GOT3 (cell line): ENCODE results near the gene TM9SF2.

ENCODE experiments used
- DNase-seq: peaks from one replicate; lab custom pipeline; 2025; ENCODE audit warnings: mixed read lengths; lab: John Stamatoyannopoulos, UW

TM9SF2 gene

GRCh38 chr13:99577934-99578917 is 77.0 kb downstream of the TM9SF2 start:
- DNase-seq = no peak

DNA sequence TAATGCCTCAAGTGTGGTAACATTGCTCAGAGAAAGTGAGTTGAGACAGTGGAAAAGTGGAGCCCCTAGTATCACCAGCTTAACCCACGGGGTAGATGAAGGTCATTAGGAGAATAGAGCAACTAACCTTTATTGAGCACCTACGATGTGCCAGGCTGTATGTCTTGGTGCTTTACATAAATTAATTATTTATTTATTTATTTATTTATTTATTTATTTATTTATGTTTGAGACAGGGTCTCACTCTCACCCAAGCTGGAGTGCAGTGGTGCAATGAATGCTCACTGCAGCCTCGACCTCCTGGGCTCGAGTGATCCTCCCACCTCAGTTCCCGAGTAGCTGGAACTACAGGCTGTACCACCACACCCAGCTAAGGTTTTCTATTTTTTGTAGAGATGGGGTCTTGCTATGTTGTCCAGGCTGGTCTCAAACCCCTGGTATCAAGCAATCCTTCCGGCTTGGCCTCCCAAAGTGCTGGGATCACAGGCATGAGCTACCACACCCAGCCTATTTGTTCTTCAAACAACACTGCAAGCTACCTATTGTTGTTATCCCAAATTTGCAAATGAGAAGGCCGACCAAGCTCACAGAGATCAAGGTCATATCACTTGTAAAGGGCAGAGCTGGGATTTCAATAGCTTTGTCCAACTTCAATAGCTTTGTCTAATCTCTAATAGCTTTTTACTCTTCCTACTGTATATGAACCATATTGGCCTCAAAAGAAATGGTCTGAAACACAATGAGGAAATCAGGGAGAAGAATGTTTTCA is 79.4 kb downstream of the TM9SF2 start:
- DNase-seq = no peak

DNA sequence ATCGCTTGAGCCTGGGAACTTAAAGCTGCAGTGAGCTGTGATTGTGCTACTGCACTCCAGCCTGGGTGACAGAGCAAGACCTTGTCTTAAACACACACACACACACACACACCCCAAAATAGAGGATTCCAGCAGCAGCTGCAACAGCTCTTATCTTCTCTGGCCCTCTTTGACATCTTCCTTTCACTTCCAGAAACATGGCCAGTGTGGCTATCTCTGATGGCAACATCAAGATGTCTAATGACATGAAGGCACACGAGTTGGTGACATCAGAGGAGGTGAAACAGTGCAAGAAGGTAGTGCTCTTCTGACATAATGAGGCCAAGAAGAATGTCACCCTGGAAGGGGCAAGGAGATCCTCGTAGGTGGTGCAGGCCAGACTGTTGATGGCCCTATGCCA is 81.2 kb downstream of the TM9SF2 start:
- DNase-seq = no peak

- DNase-seq = no peak
Measured at GRCh38 chr13:99585609-99586008, 84.3 kb downstream of the TM9SF2 start.

DNA sequence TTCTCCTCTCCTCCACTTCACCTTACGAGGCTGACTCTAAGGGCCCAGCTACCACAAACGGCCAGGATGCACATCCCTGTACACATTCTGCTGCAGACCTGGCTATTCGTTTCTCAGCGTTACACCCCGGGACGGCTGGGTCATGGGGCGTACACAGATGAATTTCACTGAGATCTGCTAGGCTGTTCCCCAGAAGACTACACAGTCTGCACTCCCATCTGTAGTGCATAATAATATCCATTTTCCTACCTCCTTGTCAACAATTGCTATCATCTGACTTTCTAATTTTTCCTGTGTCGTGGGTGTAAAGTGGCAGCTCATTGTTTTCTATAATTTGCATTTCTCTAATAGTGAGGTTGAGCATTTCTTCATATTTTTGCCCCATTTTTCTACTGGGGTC is 85.7 kb downstream of the TM9SF2 start:
- DNase-seq = no peak

- no peak for DNase-seq
Measured at GRCh38 chr13:99587893-99588606, 86.8 kb downstream of the TM9SF2 start.

DNA sequence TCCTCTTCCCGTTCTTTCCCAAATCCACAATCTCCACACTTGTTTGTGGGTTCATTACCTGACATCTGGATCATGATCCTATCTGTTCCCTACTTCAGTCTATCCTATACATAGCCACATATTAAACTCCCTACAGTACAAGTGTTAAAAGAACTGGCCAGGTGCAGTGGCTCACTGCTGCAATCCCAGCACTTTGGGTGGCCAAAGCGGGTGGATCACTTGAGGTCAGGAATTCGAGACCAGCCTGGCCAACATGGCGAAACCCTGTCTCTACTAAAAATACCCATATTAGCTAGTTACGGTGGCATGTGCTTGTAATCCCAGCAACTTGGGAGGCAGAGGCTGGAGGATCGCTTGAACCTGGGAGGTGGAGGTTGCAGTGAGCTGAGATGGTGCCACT is 88.3 kb downstream of the TM9SF2 start:
- no peak for DNase-seq

GRCh38 chr13:99590519-99591011 is 89.3 kb downstream of the TM9SF2 start:
- no peak for DNase-seq

GRCh38 chr13:99596180-99596579 is 94.9 kb downstream of the TM9SF2 start:
- no peak for DNase-seq

DNA sequence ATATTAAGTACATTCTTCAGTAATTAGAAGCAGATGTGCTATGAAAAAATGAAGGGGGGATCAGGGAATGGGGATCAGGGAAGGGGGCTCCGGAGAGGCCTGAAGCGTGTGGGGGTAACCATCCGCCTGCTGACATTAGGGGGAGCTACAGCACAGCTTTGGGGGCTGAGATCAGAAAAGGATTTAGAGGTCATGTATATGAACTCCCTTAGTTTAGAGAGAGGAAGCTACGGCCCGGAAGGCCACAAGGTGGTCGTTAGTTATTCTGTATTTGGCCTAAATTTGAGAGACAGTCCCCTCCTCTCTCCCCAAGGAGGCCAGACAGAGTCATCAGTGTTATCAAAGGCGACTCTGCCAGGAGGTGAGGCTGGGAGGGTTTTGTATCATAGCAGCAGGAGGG is 99.0 kb downstream of the TM9SF2 start:
- DNase-seq = no peak

- DNase-seq = no peak
Measured at GRCh38 chr13:99601535-99601934, 100.3 kb downstream of the TM9SF2 start.

- no peak for DNase-seq
Measured at GRCh38 chr13:99604636-99605035, 103.4 kb downstream of the TM9SF2 start.

- DNase-seq = no peak
Measured at GRCh38 chr13:99605420-99606323, 104.4 kb downstream of the TM9SF2 start.

DNA sequence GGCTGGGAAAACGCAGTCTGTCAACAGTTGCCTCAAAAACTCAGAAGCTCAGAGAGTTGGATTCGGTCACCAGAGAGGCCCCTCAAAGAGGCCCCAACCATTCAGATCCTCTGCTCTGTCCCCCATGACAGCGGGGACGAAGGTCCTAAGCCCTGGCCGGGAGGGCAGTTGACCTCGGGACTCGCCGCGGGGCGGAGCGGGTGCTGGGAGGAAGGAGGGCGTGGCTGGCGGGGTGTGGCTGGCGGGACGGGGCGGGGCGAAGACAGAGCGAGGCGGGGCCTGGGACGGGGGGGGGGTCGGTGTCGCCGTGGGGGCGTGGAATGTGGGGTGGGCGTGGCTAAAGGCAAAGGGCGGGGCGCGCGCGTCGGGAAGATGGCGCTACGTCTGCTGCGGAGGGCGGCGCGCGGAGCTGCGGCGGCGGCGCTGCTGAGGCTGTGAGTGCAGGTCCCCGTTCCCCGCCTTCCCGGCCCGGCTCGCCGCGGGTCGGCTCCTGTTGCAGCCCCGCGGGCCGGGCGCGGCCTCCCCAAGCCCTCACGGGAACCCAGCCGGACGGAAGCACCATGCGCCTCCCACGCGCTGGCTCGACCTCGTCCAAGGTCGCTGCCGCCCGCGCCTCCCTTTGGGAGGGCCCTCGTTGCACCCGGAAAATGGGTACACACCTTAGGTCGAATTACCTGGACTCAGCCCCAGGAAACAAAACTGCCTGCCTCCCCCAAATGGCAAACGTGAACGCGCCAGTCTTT is 105.2 kb downstream of the TM9SF2 start, which contains the start of gene CLYBL:
TSS of gene CLYBL (plus strand) at position 367 of the 743 bp plus-strand sequence.
- peak; percentile 62 for DNase-seq

- DNase-seq = no peak
Measured at GRCh38 chr13:99608345-99608744, 107.1 kb downstream of the TM9SF2 start.

DNA sequence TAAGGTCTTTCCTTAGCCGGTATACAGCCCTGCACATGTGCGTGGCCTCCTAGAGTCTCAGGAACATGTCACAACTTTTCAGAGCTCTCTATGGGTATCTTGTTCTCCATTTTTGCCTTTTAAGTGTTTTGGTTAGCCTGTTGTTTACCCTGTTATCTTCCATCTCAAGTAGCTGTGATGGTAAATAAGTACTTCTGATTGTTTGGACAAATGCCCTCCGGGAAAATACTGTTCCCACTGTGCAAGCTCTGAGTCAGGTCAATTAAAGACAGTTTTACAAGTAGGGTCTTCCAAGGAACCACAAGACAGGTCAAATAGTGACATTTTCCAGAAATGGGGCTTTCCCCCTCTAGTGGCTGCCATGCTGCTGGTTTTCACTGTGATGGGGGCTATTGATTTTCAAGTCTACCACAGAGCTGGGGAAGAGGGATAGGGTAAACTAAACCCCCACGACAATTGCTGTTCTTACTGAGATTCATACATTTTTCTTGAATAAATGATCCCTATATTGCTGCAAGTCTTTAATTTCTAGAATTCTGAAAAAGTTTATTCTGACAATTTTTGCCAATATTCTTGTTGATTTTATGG is 109.5 kb downstream of the TM9SF2 start:
- DNase-seq = no peak
